Activated naive CD8-positive, alpha-beta T cell treated with anti-CD3 and anti-CD28 coated beads, Interleukin-2, amount 10 ng/mL, durations not matched to agents 7 days and 5 days (primary cell): ENCODE data around the gene CACNA1C. TPM values are rescaled to one million over a fixed set of nuclear protein-coding genes. Genes with fewer than 3 reads are reported as not detected.

Experiments
- ATAC-seq: fragments of 150-1000 bp; cut with Tn5 transposase; one replicate; pipeline ENCODE4 v1.10.0; 2021; ENCODE audit warnings: low read depth, moderate library complexity
- POLR2A ChIA-PET: fragments of 350-600 bp; sonication (Branson Sonifier 250); formaldehyde crosslinking; loops from one replicate; lab custom pipeline; 2021; ENCODE audit warnings: antibody characterized with exemption; lab: Charles Lee
- DNase-seq: peaks from one replicate; pipeline ENCODE4 v3.0.0; 2021
- H3K27ac Mint-ChIP-seq: one replicate; pipeline ENCODE4 v1.8.0; 2022; ENCODE audit warnings: mild to moderate bottlenecking, mixed read lengths
- H3K27me3 Mint-ChIP-seq: one replicate; pipeline ENCODE4 v1.8.0; 2022; ENCODE audit warnings: mild to moderate bottlenecking, moderate library complexity, mixed read lengths
- H3K36me3 Mint-ChIP-seq: one replicate; pipeline ENCODE4 v1.8.0; 2021; ENCODE audit warnings: mild to moderate bottlenecking, mixed read lengths
- H3K4me1 Mint-ChIP-seq: one replicate; pipeline ENCODE4 v1.8.0; 2021; ENCODE audit warnings: mixed read lengths
- H3K4me3 Mint-ChIP-seq: one replicate; pipeline ENCODE4 v1.8.0; 2022; ENCODE audit warnings: mild to moderate bottlenecking, moderate library complexity, mixed read lengths
- H3K9me3 Mint-ChIP-seq: one replicate; pipeline ENCODE4 v1.8.0; 2021; ENCODE audit warnings: mixed read lengths
- total RNA-seq, 2 experiments: library from RNA; stranded (reverse); gene quantifications; one replicate each; pipeline ENCODE4 v1.2.3, GENCODE V29; 2021

CACNA1C gene
- total RNA-seq, 2 experiments from 2014 or later: 0.11 to 0.14 TPM

- Mint-ChIP-seq H3K36me3 (no peaks in the 10 kb centered on the region), H3K4me3 (no peak overlapping the region), H3K27me3 (peaks cover 5% of the 10 kb centered on the region), H3K4me1 (no peaks in the 10 kb centered on the region), H3K9me3 (no peaks in the 10 kb centered on the region), H3K27ac (no peak overlapping the region)
- DNase-seq (no peak), ATAC-seq (no peak)
- POLR2A ChIA-PET: no interaction called here
Measured at GRCh38 chr12:2288001-2288400, 235.2 kb downstream of the CACNA1C start.

- DNase-seq (no peak), ATAC-seq (no peak)
- Mint-ChIP-seq H3K4me1 (no peaks in the 10 kb centered on the region), H3K36me3 (no peaks in the 10 kb centered on the region), H3K4me3 (no peak overlapping the region), H3K27ac (no peak overlapping the region), H3K27me3 (peaks cover 5% of the 10 kb centered on the region), H3K9me3 (no peaks in the 10 kb centered on the region)
- POLR2A ChIA-PET: no interaction called here
Measured at GRCh38 chr12:2288471-2288870, 235.7 kb downstream of the CACNA1C start.

GRCh38 chr12:2288875-2289274 lies 236.1 kb downstream of the CACNA1C start:
- H3K27ac Mint-ChIP-seq: no peak overlapping the region
- POLR2A ChIA-PET: no interaction called here
- H3K4me3 Mint-ChIP-seq: no peak overlapping the region
- peaks cover 5% of the 10 kb centered on the region for H3K27me3 Mint-ChIP-seq
- no peaks in the 10 kb centered on the region for H3K4me1 Mint-ChIP-seq
- DNase-seq (no peak), ATAC-seq (no peak)
- H3K9me3 Mint-ChIP-seq: no peaks in the 10 kb centered on the region
- no peaks in the 10 kb centered on the region for H3K36me3 Mint-ChIP-seq

GRCh38 chr12:2289525-2289924 lies 236.7 kb downstream of the CACNA1C start:
- Mint-ChIP-seq H3K27ac (no peak overlapping the region), H3K4me3 (no peak overlapping the region), H3K4me1 (peaks cover 2% of the 10 kb centered on the region), H3K36me3 (no peaks in the 10 kb centered on the region), H3K9me3 (no peaks in the 10 kb centered on the region), H3K27me3 (peaks cover 2% of the 10 kb centered on the region)
- ATAC-seq (no peak), DNase-seq (no peak)
- POLR2A ChIA-PET: no interaction called here

- H3K4me3 Mint-ChIP-seq: no peak overlapping the region
Measured at GRCh38 chr12:2290091-2290490, 237.3 kb downstream of the CACNA1C start.

GRCh38 chr12:2290516-2291065 lies 237.8 kb downstream of the CACNA1C start:
- H3K27me3 Mint-ChIP-seq: peaks cover 2% of the 10 kb centered on the region
- no peak for DNase-seq
- H3K9me3 Mint-ChIP-seq: no peaks in the 10 kb centered on the region
- no peaks in the 10 kb centered on the region for H3K36me3 Mint-ChIP-seq
- H3K4me1 Mint-ChIP-seq: peaks cover 11% of the 10 kb centered on the region
- H3K4me3 Mint-ChIP-seq: no peak overlapping the region
- POLR2A ChIA-PET: no interaction called here
- no peak for ATAC-seq
- H3K27ac Mint-ChIP-seq: no peak overlapping the region

More at GRCh38 chr12:2290091-2290490, 237.3 kb downstream of the CACNA1C start:
- POLR2A ChIA-PET: no interaction called here
- Mint-ChIP-seq H3K27me3 (peaks cover 2% of the 10 kb centered on the region), H3K36me3 (no peaks in the 10 kb centered on the region), H3K27ac (no peak overlapping the region), H3K9me3 (no peaks in the 10 kb centered on the region), H3K4me1 (peaks cover 8% of the 10 kb centered on the region)
- ATAC-seq: no peak
- no peak for DNase-seq

- no peak overlapping the region for H3K4me3 Mint-ChIP-seq
- H3K27me3 Mint-ChIP-seq: peaks cover 2% of the 10 kb centered on the region
- peaks cover 11% of the 10 kb centered on the region for H3K4me1 Mint-ChIP-seq
- no peaks in the 10 kb centered on the region for H3K9me3 Mint-ChIP-seq
- ATAC-seq (no peak), DNase-seq (no peak)
- H3K36me3 Mint-ChIP-seq: no peaks in the 10 kb centered on the region
- POLR2A ChIA-PET: no interaction called here
- no peak overlapping the region for H3K27ac Mint-ChIP-seq
Measured at GRCh38 chr12:2291182-2291832, 238.5 kb downstream of the CACNA1C start.

GRCh38 chr12:2291947-2292346 lies 239.2 kb downstream of the CACNA1C start:
- H3K9me3 Mint-ChIP-seq: no peaks in the 10 kb centered on the region
- no peaks in the 10 kb centered on the region for H3K36me3 Mint-ChIP-seq
- ATAC-seq: no peak
- H3K27ac Mint-ChIP-seq: no peak overlapping the region
- peaks cover 2% of the 10 kb centered on the region for H3K27me3 Mint-ChIP-seq
- no peak overlapping the region for H3K4me3 Mint-ChIP-seq
- POLR2A ChIA-PET: no interaction called here
- peaks cover 11% of the 10 kb centered on the region for H3K4me1 Mint-ChIP-seq
- DNase-seq: no peak

GRCh38 chr12:2292560-2292959 lies 239.8 kb downstream of the CACNA1C start:
- H3K4me1 Mint-ChIP-seq: peaks cover 11% of the 10 kb centered on the region
- no peak overlapping the region for H3K4me3 Mint-ChIP-seq
- no peaks in the 10 kb centered on the region for H3K36me3 Mint-ChIP-seq
- DNase-seq (no peak), ATAC-seq (no peak)
- peaks cover 2% of the 10 kb centered on the region for H3K27me3 Mint-ChIP-seq
- H3K9me3 Mint-ChIP-seq: no peaks in the 10 kb centered on the region
- POLR2A ChIA-PET: no interaction called here
- no peak overlapping the region for H3K27ac Mint-ChIP-seq

GRCh38 chr12:2294651-2295475 lies 242.1 kb downstream of the CACNA1C start:
- Mint-ChIP-seq H3K4me3 (no peak overlapping the region), H3K4me1 (peaks cover 17% of the 10 kb centered on the region), H3K9me3 (no peaks in the 10 kb centered on the region), H3K36me3 (no peaks in the 10 kb centered on the region), H3K27me3 (peaks cover 2% of the 10 kb centered on the region), H3K27ac (no peak overlapping the region)
- no peak for ATAC-seq
- no peak for DNase-seq
- POLR2A ChIA-PET: no interaction called here

GRCh38 chr12:2295941-2296461 lies 243.2 kb downstream of the CACNA1C start:
- Mint-ChIP-seq H3K9me3 (no peaks in the 10 kb centered on the region), H3K4me3 (no peak overlapping the region), H3K27ac (no peak overlapping the region), H3K4me1 (peaks cover 17% of the 10 kb centered on the region), H3K27me3 (peaks cover 3% of the 10 kb centered on the region), H3K36me3 (no peaks in the 10 kb centered on the region)
- no peak for ATAC-seq
- no peak for DNase-seq
- POLR2A ChIA-PET: no interaction called here

GRCh38 chr12:2297004-2297403 lies 244.2 kb downstream of the CACNA1C start:
- peaks cover 3% of the 10 kb centered on the region for H3K27me3 Mint-ChIP-seq
- no peaks in the 10 kb centered on the region for H3K9me3 Mint-ChIP-seq
- no peak overlapping the region for H3K27ac Mint-ChIP-seq
- DNase-seq (no peak), ATAC-seq (no peak)
- H3K4me1 Mint-ChIP-seq: peaks cover 17% of the 10 kb centered on the region
- H3K4me3 Mint-ChIP-seq: no peak overlapping the region
- POLR2A ChIA-PET: no interaction called here
- no peaks in the 10 kb centered on the region for H3K36me3 Mint-ChIP-seq

- Mint-ChIP-seq H3K27me3 (peaks cover 3% of the 10 kb centered on the region), H3K4me3 (no peak overlapping the region), H3K36me3 (no peaks in the 10 kb centered on the region), H3K9me3 (no peaks in the 10 kb centered on the region), H3K27ac (no peak overlapping the region), H3K4me1 (peaks cover 17% of the 10 kb centered on the region)
- DNase-seq: no peak
- ATAC-seq: no peak
- POLR2A ChIA-PET: no interaction called here
Measured at GRCh38 chr12:2297658-2298057, 244.9 kb downstream of the CACNA1C start.
